GM12878 (cell line): Measurements from ENCODE around the gene SP100. TPM values are rescaled to one million over a fixed set of nuclear protein-coding genes. Genes with fewer than 3 reads are reported as not detected.
A peak's percentile ranks its signal among the peaks of the same experiment; 100 is the strongest.

Experiments
- ATAC-seq: fragments of 200-7000 bp; cut with Tn5 transposase; 3 replicates; pipeline ENCODE4 v1.9.1; 2020; ENCODE audit warnings: mild to moderate bottlenecking, moderate library complexity
- BruUV-seq: library from RNA; stranded (reverse); fragments of 400-500 nt; replicated peaks from 2 replicates; lab custom pipeline; 2021; lab: Mats Ljungman, UMichigan
- CTCF ChIA-PET: fragments of 300-600 bp; sonication (Branson Sonifier 250); formaldehyde crosslinking; extraction: SDS; loops from one replicate; lab custom pipeline; 2021; ENCODE audit warnings: inconsistent platforms; lab: Yijun Ruan, JAX
- POLR2A ChIA-PET: fragments of 350-600 bp; formaldehyde crosslinking; extraction: SDS; loops from one replicate; lab custom pipeline; 2021; ENCODE audit warnings: inconsistent platforms; lab: Charles Lee
- RAD21 ChIA-PET: fragments of 300-600 bp; sonication (Branson Sonifier 250); formaldehyde crosslinking; loops from one replicate; lab custom pipeline; 2023; ENCODE audit warnings: antibody characterized with exemption; ENCODE audit not compliant: unreplicated experiment; lab: Charles Lee
- SMC1A ChIA-PET: fragments of 300-600 bp; sonication (Branson Sonifier 250); formaldehyde crosslinking; loops from one replicate; lab custom pipeline; 2023; ENCODE audit not compliant: unreplicated experiment, uncharacterized antibody; lab: Charles Lee
- DNase-seq: peaks from one replicate; pipeline ENCODE4 v3.0.0-alpha.2; 2011; ENCODE audit warnings: low read depth, low spot score
- FAIRE-seq: peaks from 3 replicates; lab custom pipeline; 2011; peaks lifted over from hg19 to GRCh38; lab: Jason Lieb, UNC
- H2AFZ ChIP-seq: 2 replicates; pipeline ENCODE4 v1.6.0; 2011; ENCODE audit warnings: low read depth, low read length, control low read depth; ENCODE audit not compliant: control insufficient read depth
- H3K27ac ChIP-seq: 2 replicates; pipeline ENCODE4 v1.5.1; 2011; ENCODE audit warnings: control low read depth; ENCODE audit not compliant: control insufficient read depth, insufficient read depth
- H3K27me3 ChIP-seq, 2 experiments: replicated peaks in 1 of 2; 2 replicates each; pipeline versions ENCODE4 v1.6.0 to v1.6.1; 2011; ENCODE audit warnings: low read length in 1 of 2; ENCODE audit not compliant: control insufficient read depth in 2 of 2, insufficient read depth in 2 of 2
- H3K36me3 ChIP-seq, 2 experiments: 2 replicates each; pipeline ENCODE4 v1.5.1; 2011; ENCODE audit warnings: low read length in 1 of 2; ENCODE audit not compliant: control insufficient read depth in 2 of 2, insufficient read depth in 2 of 2
- H3K4me1 ChIP-seq: 2 replicates; pipeline ENCODE4 v1.6.1; 2011; ENCODE audit warnings: mild to moderate bottlenecking, low read length, moderate library complexity, mixed read lengths; ENCODE audit not compliant: control insufficient read depth, insufficient read depth
- H3K4me2 ChIP-seq: 2 replicates; pipeline ENCODE4 v1.6.0; 2011; ENCODE audit warnings: control low read depth; ENCODE audit not compliant: control insufficient read depth, insufficient read depth
- H3K4me3 ChIP-seq: fragments of 200-600 bp; sonication (generic); 2 replicates; pipeline ENCODE4 v1.5.1; 2016
- H3K79me2 ChIP-seq: 2 replicates; pipeline ENCODE4 v1.6.0; 2011; ENCODE audit warnings: low read length; ENCODE audit not compliant: control insufficient read depth, insufficient read depth
- H3K9ac ChIP-seq: 2 replicates; pipeline ENCODE4 v1.8.0; 2011; ENCODE audit warnings: low read length, control low read depth, mixed read lengths; ENCODE audit not compliant: control insufficient read depth, insufficient read depth
- H3K9me3 ChIP-seq: replicated peaks from 3 replicates; pipeline ENCODE4 v1.5.1; 2011; ENCODE audit warnings: mild to moderate bottlenecking, low read length; ENCODE audit not compliant: control insufficient read depth, insufficient read depth
- H4K20me1 ChIP-seq: 2 replicates; pipeline ENCODE4 v1.6.0; 2011; ENCODE audit not compliant: control insufficient read depth, insufficient read depth
- BACH1 ChIP-seq: fragments of 450-650 bp; IDR thresholded peaks from 2 replicates; pipeline ENCODE4 v1.6.1; 2017; ENCODE audit warnings: mild to moderate bottlenecking, borderline replicate concordance
- CBX5 ChIP-seq: sonication (generic); IDR thresholded peaks from 2 replicates; pipeline ENCODE4 v1.6.1; 2016; ENCODE audit warnings: low read depth, moderate library complexity, mild to moderate bottlenecking, inconsistent platforms
- HSF1 ChIP-seq: fragments of 150-350 bp; IDR thresholded peaks from 2 replicates; pipeline ENCODE4 v1.6.1; 2014; ENCODE audit warnings: mild to moderate bottlenecking, low read depth, low read length
- NBN ChIP-seq: fragments of 450-650 bp; IDR thresholded peaks from 2 replicates; pipeline ENCODE4 v1.6.1; 2016
- NFXL1 ChIP-seq: fragments of 450-650 bp; IDR thresholded peaks from 2 replicates; pipeline ENCODE4 v1.6.1; 2017; ENCODE audit warnings: antibody characterized with exemption, mild to moderate bottlenecking, borderline replicate concordance
- SIN3A ChIP-seq: IDR thresholded peaks from 2 replicates; pipeline ENCODE4 v1.6.1; 2012; ENCODE audit warnings: low read depth, low read length, improper control_type of control experiment
- SREBF2 ChIP-seq: IDR thresholded peaks from 2 replicates; pipeline ENCODE4 v1.6.1; 2012; ENCODE audit warnings: mild to moderate bottlenecking, low read length
- WGBS: methylation state at CpG from one replicate; pipeline ENCODE4 v1.1.6; 2016; ENCODE audit warnings: low lambda C conversion rate; ENCODE audit not compliant: insufficient replicate concordance, insufficient coverage; ENCODE audit errors: missing lambda C conversion rate; 5-methylcytosine and 5-hydroxymethylcytosine counted together
- in situ Hi-C: fragments of 300-500 bp; cut with MboI; formaldehyde crosslinking; loops from 9 replicates; pipeline ENCODE4 v1.14.3; 2018; ENCODE audit warnings: mixed read lengths
- intact Hi-C: fragments of 100-400 bp; cut with micrococcal nuclease; formaldehyde crosslinking; loops from one replicate; pipeline ENCODE4 v1.14.2; 2022; ENCODE audit not compliant: unreplicated experiment
- polyA plus RNA-seq, 11 experiments: library from polyadenylated mRNA; depleted of rRNA in 4 of 11; unstranded in 6 of 11; stranded (reverse) in 5 of 11; fragments of >200 nt; fragmentation: Nextera tagmentation in 4 of 11; fragmentation: Illumina TruSeq in 1 of 11; extraction: Ambion mirVana in 4 of 11; extraction: Trizol in 1 of 11; gene quantifications; 1 replicate in 1 of 11; 2 replicates in 10 of 11; pipeline versions ENCODE4 v1.2.1 to v1.2.3, GENCODE V29; 2011 to 2016; ENCODE audit warnings: inconsistent platforms in 2 of 11, missing spikeins in 2 of 11, low read depth in 1 of 11
- total RNA-seq, 4 experiments: library from RNA; depleted of rRNA in 3 of 4; stranded (reverse); fragments of >200 nt in 3 of 4; fragmentation: Illumina TruSeq in 1 of 4; extraction: Trizol in 1 of 4; gene quantifications; 2 replicates each; pipeline versions ENCODE4 v1.2.1 to v1.2.3, GENCODE V29; 2013 to 2021

SP100 gene
- total and polyA plus RNA-seq, 10 of the 15 experiments (the other 5 are each of a cell fraction or from before 2014, with no cell fraction given): 109 to 239 (median 180) TPM

DNA sequence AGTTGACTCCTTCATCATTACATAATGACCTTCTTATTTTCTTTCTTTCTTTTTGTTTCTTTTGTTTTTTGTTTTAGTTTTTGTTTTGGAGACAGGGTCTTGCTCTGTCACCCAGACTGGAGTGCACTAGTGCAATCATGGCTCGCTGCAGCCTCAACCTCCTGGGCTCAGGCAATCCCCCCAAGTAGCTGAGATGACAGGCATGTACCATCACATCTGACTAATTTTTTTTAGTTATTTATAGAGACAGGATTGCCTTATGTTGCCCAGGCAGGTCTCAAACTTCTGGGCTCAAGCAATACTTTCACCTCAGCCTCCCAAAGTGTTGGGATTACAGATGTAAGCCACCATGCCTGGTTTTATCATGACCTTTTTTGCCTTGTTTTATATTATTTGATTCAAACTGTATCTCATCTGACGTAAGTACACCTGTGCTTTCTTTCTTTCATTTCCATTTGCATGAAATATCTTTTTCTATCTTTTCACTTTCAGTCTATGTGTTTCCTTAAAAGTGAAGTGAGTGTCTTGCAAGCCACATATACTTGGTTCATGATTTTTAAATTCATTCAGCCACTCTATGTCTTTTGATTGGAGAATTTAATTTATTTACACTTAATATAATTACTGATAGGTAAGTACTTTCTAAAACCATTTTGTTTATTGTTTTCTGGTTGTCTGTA is 39.1 kb downstream of the SP100 start:
- DNase-seq (no peak), FAIRE-seq (no peak), ATAC-seq (peak; percentile 64)
- ChIA-PET POLR2A (no interaction called here), RAD21 (no interaction called here), CTCF (no interaction called here), SMC1A (interaction anchor here (0.9 to 3.1 kb wide), 8 partner anchors 9 to 189 kb away, joined by 3 to 15 read pairs (median 4); no protein-coding TSS in a partner anchor)
- H3K9me3 ChIP-seq: peaks cover 28% of the 10 kb centered on the region
- H3K4me3 ChIP-seq: no peak overlapping the region
- H3K4me1 ChIP-seq: peaks cover 18% of the 10 kb centered on the region
- no peak for TF ChIP-seq SREBF2
- no peak for TF ChIP-seq SIN3A
- TF ChIP-seq BACH1: no peak
- TF ChIP-seq HSF1: no peak
- no peak for TF ChIP-seq CBX5
- no peak for TF ChIP-seq NFXL1
- TF ChIP-seq NBN: no peak
- BruUV-seq: no TSS peak
- intact Hi-C loops: no loop called here
- peaks cover 11 to 65% of the 10 kb centered on the region in 2 experiments for H3K36me3 ChIP-seq
- H3K4me2 ChIP-seq: no peak overlapping the region
- H4K20me1 ChIP-seq: no peaks in the 10 kb centered on the region
- H3K9ac ChIP-seq: no peak overlapping the region
- peaks cover 40% of the 10 kb centered on the region for H3K79me2 ChIP-seq
- no peaks in the 10 kb centered on the region for H3K27me3 ChIP-seq
- WGBS: 21% methylated on average over 2 of the region's 2 CpGs
- no peak overlapping the region; the same call in none of the 2 replicates for H3K27ac ChIP-seq
- no peak overlapping the region for H2AFZ ChIP-seq
- in situ Hi-C loops: no loop called here
